ENCODE measurements around the gene ABO.
"Not testable (repeated sequence)": the region's sequence is repeated elsewhere in the genome, so short reads cannot be mapped to it uniquely, and the experiment has no call there.

ABO gene

DNA sequence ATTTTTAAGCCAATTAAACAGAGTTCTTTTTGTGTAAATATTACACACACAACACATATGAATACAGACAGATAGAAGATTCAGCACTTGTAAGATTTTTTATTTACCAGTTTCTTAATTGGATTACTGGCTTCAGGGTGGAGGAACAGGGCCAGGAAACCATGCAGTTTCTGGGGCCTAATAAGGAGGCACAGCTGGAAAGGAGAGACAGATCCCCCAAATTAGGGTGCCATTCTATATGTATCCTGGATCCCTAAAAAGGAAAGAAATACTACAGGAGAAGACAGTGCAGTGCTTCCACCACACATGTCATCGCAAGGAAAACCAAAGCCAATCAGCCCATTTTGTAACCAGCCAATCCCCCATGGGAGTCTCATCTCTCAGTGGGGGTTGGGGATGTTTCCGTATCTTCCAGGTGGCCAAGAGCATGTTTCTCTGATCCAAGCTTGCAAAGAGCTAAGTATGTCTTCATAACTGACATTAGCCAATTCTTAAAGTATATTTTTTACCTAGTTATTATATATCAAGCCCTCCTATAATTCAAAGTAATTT lies 15.8 kb upstream of the ABO start:
- no peak for DNase-seq (ENCODE audit: low read depth)

DNA sequence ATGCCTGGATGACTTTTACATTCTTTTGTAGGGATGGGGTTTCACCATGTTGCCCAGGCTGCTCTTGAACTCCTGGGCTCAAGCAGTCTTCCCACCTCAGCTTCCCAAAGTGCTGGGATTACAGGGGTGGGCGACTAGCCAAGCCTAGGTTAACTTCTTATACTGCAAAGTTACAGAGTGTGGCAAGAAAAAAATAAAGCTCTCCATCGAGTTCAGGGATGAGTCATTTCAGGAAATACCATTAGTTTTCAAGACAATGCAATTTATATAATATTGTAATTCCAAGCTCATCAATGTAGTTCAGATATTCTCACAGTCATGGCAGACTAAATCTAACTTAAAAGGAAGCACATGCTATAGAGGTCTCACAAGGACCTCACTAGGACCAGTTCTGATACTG lies 11.5 kb upstream of the ABO start:
- no peak for DNase-seq (ENCODE audit: low read depth)

DNA sequence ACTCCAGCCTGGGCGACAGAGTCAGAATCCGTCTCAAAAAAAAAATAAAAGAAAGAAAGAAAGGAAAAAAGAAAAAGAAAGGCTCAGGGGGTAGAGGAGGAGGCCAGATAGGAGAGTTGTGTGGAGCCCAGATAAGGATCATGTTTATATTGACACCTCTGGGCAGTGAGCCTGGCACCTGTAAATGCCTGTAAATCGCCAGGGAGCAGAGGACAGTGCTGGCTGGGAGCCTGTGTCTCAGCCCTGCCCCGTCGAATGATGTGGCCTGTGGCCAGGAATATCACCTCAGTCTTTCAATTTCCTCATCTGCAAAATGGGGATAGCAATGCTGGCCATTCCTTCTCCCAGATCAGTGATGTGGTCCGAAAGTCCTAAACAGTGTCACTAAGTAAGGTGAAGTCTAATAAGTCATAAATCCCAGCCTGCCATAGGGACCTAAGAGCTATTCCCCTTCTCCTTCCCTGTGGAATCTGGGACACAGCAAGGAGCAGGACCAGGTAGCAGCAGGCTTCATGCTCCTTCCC lies 10.3 kb upstream of the ABO start:
- DNase-seq (ENCODE audit: low read depth): no peak

DNA sequence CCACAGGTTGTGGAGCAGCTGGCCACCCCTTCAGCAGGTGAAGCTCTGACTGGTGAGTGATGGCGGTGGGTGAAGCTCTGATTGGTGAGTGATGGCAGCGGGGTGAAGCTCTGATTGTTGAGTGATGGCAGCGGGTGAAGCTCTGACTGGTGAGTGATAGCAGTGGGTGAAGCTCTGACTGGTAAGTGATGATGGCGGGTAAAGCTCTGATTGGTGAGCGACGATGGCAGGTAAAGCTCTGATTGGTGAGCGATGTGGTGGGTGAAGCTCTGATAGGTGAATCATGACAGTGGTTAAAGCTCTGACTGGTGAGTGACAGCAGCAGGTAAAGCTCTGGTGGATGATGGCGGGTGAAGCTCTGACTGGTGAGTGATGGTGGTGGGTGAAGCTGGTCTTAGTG lies 9.4 kb upstream of the ABO start:
- no peak for DNase-seq (ENCODE audit: low read depth)

DNA sequence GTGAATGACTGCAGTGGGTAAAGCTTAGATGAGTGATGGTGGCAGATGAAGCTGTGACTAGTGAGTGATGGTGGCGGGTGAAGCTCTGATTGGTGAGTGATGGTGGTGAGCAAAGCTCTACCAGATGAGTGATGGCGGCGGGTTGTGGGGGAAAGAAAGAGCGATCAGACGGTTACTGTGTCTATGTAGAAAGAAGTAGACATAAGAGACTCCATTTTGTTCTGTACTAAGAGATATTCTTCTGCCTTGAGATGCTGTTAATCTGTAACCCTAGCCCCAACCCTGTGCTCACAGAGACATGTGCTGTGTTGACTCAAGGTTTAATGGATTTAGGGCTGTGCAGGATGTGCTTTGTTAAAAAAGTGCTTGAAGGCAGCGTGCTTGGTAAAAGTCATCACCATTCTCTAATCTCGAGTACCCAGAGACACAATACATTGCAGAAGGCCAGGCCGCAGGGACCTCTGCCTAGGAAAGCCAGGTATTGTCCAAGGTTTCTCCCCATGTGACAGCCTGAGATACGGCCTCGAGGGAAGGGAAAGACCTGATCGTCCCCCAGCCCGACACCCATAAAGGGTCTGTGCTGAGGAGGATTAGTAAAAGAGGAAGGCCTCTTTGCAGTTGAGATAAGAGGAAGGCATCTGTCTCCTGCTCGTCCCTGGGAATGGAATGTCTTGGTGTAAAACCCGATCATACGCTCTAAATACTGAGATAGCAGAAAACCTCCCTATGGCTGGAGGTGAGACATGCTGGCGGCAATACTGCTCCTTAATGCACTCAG lies 8.4 kb upstream of the ABO start:
- not testable (repeated sequence) for DNase-seq (ENCODE audit: low read depth)

DNA sequence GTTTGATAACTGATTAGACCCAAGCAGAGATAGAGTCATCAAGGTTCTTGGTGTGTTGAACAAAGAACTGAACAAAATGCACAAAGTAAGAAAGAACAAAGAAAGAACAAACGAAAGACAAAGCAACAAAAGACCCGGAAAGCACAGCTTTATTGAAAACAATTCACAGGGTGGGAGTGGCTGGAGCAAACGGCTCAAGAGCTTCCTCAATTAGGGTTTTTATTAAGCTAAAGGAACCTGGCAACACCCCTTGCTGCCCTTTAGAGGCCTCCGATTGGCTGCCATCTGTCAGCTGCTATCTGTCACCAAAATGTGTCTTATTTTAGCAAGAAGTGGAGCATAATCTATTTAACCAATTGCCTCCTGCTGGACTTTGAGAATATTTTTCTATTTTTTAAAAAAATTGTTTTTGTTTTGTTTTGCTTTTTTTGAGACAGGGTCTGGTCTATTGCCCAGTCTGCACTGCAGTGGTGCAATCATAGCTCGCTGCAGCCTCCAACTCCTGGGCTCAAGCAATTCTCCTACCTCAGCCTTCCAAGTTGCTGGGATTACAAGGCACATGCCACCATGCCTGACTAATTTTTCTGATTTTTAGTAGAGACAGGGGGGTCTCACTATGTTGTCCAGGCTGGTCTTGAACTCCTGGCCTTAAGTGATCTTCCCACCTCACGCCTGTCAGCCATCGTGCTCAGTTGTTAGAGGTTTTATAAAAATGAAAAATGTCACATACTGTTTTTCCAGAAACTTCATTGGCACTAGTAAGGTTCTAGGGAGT lies 7.7 kb upstream of the ABO start:
- no peak for DNase-seq (ENCODE audit: low read depth)

DNA sequence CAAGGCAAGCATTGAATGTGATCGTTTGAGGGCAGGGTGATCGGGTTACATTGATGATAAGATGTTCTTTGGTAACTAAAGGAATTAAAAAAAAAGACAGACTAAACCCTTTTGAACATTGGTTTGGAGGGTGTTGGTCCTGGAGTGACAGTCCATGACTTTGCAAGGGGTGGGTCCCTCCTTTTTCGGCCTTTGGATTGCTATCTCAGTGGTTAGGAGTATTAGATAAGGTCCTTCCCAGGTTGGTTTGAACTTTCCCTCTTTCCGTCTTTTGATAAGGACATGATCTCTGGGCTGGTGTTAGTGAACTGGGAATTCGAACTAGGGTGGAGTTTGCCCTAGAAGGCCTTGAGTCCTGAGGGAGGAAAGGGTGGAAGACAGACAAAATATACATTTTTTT lies 5.4 kb upstream of the ABO start:
- no peak for DNase-seq (ENCODE audit: low read depth)

DNA sequence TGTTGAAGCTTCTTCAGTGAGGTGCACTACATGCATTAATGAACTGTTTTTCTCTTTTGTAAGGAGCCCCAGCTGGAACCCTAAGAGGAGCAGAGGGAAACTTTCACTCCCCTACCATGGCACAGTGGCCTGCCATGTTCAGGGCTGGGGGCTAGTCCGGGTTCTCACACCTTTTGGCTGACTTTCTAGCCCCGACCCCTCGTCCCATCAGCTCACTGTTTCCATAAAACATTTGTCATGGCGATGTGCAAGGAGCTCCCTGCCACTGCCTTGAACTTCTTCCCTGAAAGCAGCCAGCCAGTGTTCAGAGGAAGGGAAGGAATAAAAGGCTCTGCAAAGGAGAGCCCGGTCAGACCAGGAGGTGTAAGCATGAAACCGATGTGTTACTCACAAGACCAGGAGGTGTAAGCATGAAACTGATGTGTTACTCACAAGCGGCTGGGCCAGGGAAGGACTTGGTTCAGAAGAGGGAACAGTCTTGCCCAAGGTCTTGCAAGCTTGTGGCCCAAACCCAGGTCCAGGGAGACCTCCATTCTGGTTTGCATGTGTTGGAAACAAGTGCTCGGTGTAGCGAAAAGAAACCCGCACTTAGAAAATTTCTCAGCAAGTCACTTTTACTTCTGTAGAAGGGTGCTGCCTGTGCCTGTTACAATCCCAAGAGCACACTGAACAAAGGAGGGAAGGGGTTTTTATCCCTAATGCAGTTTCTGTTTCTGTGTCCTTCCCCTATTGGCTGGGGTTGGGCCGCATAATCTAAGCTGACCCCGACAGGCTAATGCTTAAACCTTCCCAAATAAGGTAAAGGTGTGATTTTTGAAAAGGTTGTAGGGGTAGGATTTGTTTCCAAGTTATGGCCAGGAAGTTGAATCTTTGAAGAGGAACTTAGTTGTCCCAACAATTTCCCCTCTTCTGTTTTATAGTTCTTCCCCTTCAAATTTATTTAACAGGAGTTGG lies 3.4 kb upstream of the ABO start:
- DNase-seq (ENCODE audit: low read depth): no peak

DNA sequence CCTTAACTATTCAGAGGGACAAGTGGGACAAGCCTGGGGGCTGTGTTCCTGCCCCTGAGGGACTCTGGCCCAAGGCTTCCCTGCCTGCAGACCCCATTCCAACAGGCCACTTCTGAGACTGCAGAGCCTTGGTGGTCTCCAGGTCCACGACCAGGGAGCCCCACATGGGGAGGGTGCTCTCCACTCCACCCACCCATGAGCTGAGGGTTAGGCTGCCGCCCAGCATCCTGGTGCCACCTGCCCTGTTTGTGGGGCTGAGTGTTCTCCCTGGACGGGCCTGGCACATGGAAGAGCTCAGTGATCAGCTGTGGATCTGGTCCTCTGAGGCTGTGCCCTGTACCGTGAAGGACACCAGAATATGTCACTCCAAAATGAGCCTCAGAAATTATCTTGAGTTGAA lies 2.5 kb upstream of the ABO start:
- no peak for DNase-seq (ENCODE audit: low read depth)

DNA sequence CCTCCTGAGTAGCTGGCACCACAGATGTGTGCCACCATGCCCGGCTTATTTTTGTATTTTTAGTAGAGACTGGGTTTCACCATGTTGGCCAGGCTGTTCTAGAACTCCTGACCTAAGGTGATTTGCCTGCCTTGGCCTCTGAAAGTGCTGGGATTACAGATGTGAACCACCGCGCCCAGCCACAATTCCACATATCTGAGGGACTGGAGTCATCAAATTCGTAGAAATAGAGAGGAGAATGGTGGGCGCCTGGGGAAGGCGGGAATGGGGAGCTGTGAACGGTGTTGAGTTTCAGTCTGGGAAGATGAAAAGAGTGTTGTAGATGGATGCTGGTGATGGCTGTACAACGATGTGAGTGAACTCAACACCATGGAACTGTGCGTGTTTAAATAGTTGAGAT lies 1.9 kb upstream of the ABO start:
- no peak for DNase-seq (ENCODE audit: low read depth)

DNA sequence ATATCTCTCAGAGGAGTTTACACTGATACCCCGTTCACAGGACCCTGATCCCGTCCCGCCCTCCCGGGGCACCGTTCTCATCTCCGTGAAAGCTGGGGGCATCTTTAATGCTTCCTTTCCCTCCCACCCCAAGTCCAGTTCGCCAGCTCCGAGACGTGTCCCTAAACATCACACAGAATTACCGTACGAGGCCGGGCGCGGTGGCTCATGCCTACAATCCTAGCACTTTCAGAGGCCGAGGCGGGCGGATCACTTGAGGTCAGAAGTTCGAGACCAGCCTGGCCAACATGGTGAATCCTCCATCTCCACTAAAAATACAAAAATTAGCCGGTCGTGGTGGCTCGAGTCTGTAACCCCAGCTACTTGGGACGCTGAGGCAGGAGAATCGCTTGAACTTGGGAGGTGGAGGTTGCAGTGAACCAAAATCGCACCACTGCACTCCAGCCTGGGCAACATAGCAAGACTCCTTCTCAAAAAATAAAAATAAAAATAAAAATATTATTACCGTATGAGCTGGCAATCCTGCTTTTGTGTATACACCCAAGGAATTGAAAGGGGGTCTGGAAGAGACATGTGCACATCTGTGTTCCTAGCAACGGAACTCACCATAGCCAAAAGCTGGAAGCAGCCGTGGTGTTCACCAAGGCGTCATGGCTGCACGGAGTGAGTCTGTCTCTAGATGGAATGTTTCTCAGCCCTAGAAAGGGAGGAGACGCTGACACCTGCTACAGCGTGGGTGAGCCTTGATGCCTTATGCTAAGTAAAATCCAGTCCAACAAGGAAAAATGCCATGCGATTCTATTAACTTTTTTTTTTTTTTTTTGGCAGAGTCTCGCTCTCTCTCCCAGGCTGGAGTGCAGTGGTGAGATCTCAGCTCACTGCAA lies 1.2 kb upstream of the ABO start:
- no peak for DNase-seq (ENCODE audit: low read depth)

DNA sequence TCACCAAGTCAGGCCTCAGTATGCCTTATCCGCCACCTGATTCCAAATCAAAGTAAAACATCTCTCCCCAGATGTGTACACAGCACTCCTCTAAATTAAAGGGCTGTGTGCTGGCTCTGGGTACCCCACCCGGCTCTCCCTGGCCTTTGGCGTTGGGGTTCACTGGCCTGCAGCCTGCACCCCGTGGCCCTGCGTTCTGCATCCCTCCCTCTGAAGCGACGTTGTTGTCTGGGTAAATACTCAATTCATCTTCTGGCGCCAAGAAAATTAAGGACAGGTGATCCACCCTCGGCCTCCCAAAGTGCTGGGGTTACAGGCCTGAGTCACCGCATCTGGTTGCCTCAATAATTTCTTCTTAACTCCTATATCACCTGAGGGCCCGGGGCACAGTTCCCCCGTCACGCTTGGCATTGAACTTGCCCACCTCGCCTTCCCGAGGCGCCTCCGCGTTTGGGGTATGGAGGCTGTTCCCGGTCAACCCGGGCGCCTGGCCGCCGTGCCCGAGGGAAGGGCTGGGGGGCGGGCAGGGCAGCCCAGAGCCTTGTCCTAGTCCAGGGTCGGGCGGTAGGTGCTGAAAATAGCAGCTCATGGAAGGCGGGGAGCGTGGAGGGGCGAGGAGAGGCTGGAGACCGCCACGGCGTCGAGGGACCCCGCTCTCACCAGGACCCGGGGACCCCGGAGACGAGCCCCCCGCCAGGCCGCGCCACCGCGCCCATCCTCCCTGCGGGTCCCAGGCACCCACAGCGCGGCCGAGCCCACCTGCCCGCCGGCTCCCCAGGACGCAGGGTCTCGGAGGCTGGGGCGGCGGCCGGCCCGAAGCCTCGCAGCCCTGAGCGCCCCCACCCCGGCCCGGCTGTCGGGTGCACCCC lies 531 bp downstream of the ABO start:
- no peak for DNase-seq (ENCODE audit: low read depth)

DNA sequence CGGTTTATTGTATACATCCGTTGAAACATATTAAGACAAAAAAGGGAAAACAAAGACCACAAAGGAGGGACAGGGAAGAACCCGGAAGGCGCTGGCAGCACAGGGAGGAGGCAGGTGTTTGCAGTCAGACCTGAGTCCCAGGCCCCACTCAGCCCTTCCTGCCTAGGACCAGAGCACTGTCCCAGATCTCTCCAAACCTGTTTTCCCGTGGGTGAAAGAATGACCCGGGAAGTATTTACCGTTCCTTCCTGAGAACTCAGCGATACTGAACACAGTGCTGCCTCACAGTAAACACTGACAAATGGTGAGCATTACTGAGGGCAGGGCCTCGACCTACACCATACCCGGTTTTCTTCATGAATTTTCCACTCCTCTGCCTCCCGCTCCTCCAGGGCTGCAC lies 1.2 kb downstream of the ABO start:
- no peak for DNase-seq (ENCODE audit: low read depth)

DNA sequence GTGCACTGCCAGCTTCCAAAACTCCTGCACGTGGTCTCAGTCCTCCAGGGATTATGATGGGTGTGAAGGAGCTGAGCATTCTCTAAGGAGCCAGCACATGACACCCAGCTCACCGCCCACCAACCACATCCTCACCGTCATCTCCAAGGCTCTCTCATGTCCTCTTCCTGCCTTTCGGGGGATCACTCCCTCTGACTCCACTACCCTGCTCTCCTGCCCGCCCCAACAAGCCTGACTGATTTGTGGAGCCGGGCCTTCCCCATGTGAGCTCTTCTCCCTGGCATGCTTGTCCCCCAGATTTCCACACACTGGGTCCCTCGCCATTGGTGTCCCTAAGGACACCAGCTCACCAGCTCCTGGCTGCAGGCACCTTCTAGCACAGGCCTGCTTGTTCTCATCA lies 1.9 kb downstream of the ABO start:
- DNase-seq (ENCODE audit: low read depth): no peak

DNA sequence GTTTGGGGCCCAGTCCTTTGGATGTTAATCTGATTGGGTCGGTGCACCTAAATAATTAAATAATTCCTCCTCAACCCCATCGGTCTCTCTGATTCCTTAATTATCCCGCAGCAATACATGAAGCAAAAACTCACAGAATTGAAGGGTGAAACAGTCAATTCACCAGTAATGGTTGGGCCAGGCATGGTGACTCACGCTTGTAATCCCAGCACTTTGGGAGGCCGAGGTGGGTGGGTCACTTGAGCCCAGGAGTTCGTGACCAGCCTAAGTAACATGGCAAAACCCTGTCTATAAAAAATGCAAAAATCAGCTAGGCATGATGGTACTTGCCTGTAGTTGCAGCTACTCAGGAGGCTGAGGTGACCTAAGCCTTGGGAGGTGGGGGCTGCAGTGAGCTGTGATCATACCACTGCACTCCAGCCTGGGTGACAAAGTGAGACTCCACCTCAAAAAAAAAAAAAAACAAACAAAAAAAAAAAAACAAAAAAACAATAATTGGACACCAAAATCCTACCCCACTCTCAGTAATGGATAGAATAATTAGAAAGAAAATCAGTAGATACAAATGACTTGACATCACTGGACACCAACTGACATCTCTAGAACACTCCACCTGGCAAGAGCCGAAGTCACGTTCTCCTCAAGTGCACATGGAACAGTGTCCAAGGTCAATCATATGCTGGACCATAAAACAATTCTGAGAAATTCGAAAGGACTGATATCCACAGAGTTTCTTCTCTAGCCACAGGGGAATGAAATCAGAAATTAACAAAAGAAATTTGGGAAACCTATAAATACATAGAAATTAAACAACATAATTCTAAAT lies 5.3 kb downstream of the ABO start:
- no peak for DNase-seq (ENCODE audit: low read depth)

DNA sequence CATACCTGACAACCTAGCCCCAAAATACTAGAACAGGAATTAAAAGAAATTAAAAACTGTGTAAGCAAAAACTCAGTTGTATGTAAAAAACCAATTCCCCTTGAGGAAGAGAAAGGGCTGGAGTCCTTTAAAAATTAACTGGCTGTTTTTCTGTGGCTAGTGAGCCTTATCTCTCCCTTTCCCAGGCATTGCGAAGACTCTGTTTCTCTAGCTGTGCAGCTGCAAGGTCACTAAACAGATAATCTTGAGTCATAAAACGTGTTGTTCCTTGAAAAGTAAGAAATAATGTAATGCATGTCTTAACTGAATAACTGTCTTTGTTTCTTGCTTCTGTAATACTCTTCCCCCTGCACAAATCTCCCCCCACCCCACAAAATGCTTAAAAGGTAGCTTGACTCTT lies 5.9 kb downstream of the ABO start:
- not testable (repeated sequence) for DNase-seq (ENCODE audit: low read depth)

DNA sequence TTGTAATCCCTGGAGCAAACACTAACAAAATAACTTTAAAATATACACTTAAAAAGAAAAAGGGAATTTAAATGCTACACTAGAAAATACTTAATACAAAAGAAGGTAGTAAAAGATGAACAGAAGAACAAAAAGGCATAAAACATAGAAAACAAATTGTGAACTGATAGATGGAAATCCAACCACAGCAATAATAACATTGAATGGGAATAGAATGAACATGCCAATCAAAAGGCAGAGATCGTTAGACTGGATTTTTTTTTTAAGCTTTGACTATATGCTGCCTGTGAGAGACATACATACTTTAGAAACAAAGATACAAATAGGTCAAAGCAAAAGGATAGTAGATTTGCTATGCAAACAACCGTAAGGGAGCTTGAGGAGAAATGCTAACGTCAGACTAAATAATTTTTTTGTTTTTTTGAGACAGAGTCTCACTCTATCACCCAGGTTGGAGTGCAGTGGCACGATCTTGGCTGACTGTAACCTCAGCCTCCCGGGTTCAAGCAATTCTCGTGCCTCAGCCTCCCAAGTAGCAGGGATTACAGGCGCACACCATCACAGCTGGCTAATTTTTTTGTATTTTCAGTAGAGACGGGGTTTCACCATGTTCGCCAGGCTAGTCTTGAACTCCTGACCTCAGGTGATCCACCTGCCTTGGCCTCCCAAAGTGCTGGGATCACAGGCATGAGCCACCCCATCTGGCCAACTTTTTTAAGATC lies 6.5 kb downstream of the ABO start:
- DNase-seq (ENCODE audit: low read depth): no peak

DNA sequence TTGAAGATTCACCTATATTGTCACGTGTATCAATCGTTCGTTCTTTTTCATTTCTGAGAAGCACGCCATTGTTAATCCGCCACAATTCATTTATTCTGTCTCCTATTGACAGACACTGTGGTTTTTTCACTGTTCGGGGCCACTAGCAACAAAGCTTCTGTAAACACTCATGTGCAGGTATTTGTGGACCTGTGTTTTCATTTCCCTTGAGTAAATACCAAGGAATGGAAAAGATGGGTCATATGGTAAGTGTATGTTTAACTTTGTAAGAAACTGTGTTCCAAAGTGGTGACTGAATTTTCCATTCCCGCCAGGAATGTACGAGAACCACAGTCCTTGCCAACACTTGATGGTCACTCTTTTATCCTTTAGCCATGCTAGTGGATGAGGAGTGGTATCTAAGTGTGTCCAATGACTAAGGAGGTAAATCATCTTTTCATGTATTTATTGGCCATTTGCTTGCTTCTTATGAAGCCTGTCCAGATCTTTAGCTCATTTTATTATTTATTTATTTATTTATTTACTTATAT lies 10.7 kb downstream of the ABO start:
- no peak for DNase-seq (ENCODE audit: low read depth)

Measured in HS-5 (cell line).